ENCODE measurements around the gene EVX2. TPM values are rescaled to one million over a fixed set of nuclear protein-coding genes. Genes with fewer than 3 reads are reported as not detected.

The EVX2 gene
- total RNA-seq, 1 donor from 2014 or later = not detected

- Mint-ChIP-seq H3K9me3 (no peaks in the 10 kb centered on the region), H3K4me1 (peaks cover 19% of the 10 kb centered on the region), H3K4me3 (no peak overlapping the region), H3K36me3 (no peaks in the 10 kb centered on the region), H3K27ac (no peak overlapping the region), H3K27me3 (ENCODE audit: low read depth) (peaks cover 99% of the 10 kb centered on the region)
- TF ChIP-seq, protein P1, sequence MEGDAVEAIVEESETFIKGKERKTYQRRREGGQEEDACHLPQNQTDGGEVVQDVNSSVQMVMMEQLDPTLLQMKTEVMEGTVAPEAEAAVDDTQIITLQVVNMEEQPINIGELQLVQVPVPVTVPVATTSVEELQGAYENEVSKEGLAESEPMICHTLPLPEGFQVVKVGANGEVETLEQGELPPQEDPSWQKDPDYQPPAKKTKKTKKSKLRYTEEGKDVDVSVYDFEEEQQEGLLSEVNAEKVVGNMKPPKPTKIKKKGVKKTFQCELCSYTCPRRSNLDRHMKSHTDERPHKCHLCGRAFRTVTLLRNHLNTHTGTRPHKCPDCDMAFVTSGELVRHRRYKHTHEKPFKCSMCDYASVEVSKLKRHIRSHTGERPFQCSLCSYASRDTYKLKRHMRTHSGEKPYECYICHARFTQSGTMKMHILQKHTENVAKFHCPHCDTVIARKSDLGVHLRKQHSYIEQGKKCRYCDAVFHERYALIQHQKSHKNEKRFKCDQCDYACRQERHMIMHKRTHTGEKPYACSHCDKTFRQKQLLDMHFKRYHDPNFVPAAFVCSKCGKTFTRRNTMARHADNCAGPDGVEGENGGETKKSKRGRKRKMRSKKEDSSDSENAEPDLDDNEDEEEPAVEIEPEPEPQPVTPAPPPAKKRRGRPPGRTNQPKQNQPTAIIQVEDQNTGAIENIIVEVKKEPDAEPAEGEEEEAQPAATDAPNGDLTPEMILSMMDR (IDR thresholded peaks at IDR 0.05; ENCODE audit: unreplicated experiment) = no peak
- no peak for DNase-seq (ENCODE audit: low spot score in 2 of 2, unreplicated experiment in 2 of 2)
Observed at GRCh38 chr2:176101216-176101830, 17.6 kb upstream of the EVX2 start.

DNA sequence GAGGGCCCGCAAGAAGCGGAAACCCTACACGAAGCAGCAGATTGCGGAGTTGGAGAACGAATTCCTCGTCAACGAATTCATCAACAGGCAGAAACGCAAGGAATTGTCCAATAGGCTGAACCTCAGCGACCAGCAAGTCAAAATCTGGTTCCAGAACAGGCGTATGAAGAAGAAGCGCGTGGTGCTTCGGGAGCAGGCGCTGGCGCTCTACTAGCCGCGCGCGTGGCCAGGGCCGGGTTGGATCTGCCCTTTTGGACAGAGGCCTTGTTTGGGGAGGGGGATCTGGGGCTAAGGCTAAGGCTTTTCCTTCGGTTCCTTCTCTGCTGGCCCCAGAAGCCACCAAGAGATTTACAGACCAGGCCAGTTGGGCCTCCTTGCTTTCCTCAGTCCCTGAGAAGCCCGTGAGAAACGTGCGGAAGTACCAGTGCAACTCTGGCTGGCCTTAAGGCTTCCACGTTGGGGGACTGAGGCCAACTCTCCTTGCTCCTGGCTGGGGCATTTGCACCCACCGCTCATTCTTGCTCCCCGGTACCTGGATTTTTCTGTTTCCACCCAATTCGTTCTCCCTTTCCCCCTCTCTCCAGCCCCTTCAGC is 16.9 kb upstream of the EVX2 start:
- Mint-ChIP-seq H3K27ac (no peak overlapping the region), H3K4me3 (no peak overlapping the region), H3K9me3 (no peaks in the 10 kb centered on the region), H3K36me3 (no peaks in the 10 kb centered on the region), H3K27me3 (ENCODE audit: low read depth) (peaks cover 99% of the 10 kb centered on the region), H3K4me1 (peaks cover 16% of the 10 kb centered on the region)
- TF ChIP-seq, protein P1 (IDR thresholded peaks at IDR 0.05; ENCODE audit: unreplicated experiment) = no peak
- DNase-seq (ENCODE audit: low spot score in 2 of 2, unreplicated experiment in 2 of 2) = no peak

DNA sequence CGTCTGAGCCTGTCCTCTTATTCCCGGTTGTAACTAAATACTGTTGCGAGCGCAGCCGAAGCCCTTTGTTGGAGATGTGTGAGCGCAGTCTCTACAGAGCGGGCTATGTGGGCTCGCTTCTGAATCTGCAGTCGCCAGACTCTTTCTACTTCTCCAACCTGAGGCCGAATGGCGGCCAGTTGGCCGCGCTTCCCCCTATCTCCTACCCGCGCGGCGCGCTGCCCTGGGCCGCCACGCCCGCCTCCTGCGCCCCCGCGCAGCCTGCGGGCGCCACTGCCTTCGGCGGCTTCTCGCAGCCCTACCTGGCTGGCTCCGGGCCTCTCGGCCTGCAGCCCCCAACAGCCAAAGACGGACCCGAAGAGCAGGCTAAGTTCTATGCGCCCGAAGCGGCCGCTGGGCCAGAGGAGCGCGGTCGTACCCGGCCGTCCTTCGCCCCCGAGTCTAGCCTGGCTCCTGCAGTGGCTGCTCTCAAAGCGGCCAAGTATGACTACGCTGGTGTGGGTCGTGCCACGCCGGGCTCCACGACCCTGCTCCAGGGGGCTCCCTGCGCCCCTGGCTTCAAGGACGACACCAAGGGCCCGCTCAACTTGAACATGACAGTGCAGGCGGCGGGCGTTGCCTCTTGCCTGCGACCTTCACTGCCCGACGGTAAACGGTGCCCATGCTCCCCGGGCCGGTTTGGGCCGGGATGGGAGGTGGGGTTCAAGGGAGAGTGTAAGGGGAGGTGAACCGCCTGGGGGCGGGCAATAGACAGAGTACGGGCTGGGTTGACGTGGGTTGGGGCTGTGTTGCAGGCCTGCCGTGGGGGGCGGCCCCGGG is 16.2 kb upstream of the EVX2 start, which contains the start of gene HOXD12:
Gene HOXD12 (plus strand): TSS at position 68 of the 819 bp plus-strand sequence. CDS start 7 bp downstream, at position 75.
- no peak within 1 kb of the TSS for H3K4me3 Mint-ChIP-seq
- DNase-seq (ENCODE audit: low spot score in 2 of 2, unreplicated experiment in 2 of 2) = no peak

GRCh38 chr2:176099159-176099727 is 15.5 kb upstream of the EVX2 start:
- H3K4me3 Mint-ChIP-seq = no peak overlapping the region

More for the DNA sequence above, 16.2 kb upstream of the EVX2 start, which contains the start of gene HOXD12:
- peaks cover 99% of the 10 kb centered on the region for H3K27me3 Mint-ChIP-seq (ENCODE audit: low read depth)
- H3K4me1 Mint-ChIP-seq = peaks cover 14% of the 10 kb centered on the region
- no peaks in the 10 kb centered on the region for H3K36me3 Mint-ChIP-seq
- TF ChIP-seq, protein P1 (IDR thresholded peaks at IDR 0.05; ENCODE audit: unreplicated experiment) = no peak
- no peaks in the 10 kb centered on the region for H3K9me3 Mint-ChIP-seq
- no peak within 1 kb of the TSS for H3K27ac Mint-ChIP-seq

More at GRCh38 chr2:176099159-176099727, 15.5 kb upstream of the EVX2 start:
- no peak for DNase-seq (ENCODE audit: low spot score in 2 of 2, unreplicated experiment in 2 of 2)
- H3K9me3 Mint-ChIP-seq = no peaks in the 10 kb centered on the region
- H3K4me1 Mint-ChIP-seq = peaks cover 8% of the 10 kb centered on the region
- peaks cover 99% of the 10 kb centered on the region for H3K27me3 Mint-ChIP-seq (ENCODE audit: low read depth)
- TF ChIP-seq, protein P1 (IDR thresholded peaks at IDR 0.05; ENCODE audit: unreplicated experiment) = no peak
- no peaks in the 10 kb centered on the region for H3K36me3 Mint-ChIP-seq
- H3K27ac Mint-ChIP-seq = no peak overlapping the region

Measured in mesothelial cell of epicardium (in vitro differentiated cells).